Central memory CD4-positive, alpha-beta T cell (primary cell): ENCODE measurements around the gene SHROOM1.
"Not testable (repeated sequence)": the region's sequence is repeated elsewhere in the genome, so short reads cannot be mapped to it uniquely, and the experiment has no call there.

Experiments used
- DNase-seq: peaks from one replicate; pipeline ENCODE4 v3.0.0; 2022

SHROOM1 gene

DNA sequence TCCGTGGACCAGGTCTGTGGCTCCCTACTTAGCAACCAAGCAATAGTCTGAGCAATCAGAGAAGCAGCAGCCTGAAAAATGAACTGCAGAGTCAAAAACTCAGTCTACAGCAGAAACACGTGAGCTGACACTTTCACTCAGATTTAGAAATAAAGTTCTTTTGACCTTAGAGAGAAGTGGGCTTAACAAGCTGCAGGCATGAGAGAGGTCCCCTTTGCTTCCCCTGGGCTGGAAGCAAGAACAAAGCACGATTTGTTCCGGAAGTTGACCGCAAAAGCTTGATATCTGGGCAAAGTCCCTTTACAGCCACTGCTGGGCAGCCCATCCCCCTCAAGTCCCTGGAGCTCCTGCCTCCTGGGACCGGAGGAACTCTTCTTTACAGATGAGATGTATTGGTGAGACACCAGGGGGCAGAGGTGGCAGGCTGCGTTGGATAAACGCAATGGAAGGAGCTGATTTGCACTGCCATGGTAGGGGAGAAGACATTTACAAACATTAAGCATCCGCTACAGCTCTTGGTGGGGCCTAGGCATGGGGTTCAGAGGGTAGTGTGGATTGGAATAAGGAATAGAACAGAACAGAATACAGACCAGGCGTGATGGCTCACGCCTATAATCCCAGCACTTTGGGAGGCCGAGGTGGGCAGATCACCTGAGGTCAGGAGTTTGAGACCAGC lies 23.1 kb downstream of the SHROOM1 start:
- no peak for DNase-seq

DNA sequence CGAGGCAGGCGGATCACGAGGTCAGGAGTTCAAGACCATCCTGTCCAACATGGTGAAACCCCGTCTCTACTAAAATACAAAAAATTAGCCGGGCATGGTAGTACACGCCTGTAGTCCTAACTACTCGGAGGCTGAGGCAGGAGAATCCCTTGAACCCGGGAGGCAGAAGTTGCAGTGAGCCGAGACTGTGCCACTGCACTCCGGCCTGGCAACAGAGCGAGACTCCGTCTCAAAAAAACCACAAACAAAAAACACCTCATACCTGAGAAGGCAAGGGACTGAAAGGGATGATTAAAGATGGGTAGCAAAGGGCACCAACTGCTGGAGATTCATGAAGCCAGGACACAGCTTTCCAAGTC lies 23.7 kb downstream of the SHROOM1 start:
- DNase-seq = not testable (repeated sequence)

DNA sequence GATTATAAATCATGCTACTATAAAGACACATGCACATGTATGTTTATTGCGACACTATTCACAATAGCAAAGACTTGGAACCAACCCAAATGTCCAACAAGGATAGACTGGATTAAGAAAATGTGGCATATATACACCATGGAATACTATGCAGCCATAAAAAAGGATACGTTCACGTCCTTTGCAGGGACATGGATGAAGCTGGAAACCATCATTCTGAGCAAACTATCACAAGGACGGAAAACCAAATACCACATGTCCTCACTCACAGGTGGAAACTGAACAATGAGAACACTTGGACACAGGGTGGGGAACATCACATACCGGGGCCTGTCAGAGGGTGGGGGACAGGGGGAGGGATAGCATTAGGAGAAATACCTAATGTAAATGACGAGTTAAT lies 24.6 kb downstream of the SHROOM1 start:
- not testable (repeated sequence) for DNase-seq

DNA sequence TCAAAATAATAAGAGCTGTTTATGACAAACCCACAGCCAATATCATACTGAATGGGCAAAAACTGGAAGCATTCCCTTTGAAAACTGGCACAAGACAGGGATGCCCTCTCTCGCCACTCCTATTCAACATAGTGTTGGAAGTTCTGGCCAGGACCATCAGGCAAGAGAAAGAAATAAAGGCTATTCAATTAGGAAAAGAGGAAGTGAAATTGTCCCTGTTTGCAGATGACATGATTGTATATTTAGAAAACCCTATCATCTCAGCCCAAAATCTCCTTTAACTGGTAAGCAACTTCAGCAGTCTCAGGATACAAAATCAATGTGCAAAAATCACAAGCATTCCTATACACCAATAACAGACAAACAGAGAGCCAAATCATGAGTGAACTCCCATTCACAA lies 26.2 kb downstream of the SHROOM1 start:
- DNase-seq = not testable (repeated sequence)

DNA sequence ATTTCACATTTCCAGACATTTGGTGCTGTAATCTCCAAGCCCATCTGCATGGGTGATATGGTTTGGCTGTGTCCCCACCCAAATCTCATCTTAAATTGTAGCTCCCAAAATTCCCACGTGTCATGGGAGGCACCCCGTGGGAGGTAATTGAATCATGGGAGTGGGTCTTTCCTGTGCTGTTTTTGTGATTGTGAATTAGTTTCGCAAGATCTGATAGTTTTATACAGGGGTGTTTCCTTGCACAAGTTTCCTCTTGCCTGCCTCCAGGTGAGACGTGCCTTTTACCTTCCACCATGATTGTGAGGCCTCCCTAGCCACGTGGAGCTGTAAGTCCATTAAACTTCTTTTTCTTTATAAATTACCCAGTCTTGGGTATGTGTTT lies 27.8 kb downstream of the SHROOM1 start:
- DNase-seq = not testable (repeated sequence)

DNA sequence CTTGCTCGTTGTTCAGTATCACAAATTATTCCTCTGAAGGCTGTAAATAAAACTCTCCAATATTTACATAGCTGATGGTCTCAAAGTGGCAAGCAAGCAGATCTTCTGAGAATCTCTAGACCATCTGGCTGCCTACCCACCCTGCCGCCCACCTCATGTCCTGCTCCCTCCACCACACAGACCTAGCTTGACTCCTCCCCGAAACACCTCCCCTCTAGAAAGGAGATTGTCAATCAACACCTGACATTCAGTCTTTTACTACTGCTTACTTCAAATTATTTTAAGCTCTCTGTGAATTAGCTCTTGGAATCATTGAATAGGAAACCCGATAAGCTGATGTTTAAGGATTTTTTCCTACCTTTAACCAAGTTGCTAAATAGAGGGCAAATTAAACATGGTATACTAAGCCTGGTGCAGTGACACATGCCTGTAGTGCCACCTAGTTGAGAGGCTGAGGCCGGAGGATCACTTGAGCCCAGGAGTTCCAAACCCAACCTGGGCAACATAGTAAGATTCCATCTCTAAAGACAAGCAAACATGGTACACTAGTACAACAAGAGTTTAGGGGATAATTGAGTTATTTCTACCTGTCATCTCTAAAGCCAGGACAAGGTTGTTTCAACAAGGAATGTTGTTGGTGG lies 28.3 kb downstream of the SHROOM1 start:
- DNase-seq = no peak

DNA sequence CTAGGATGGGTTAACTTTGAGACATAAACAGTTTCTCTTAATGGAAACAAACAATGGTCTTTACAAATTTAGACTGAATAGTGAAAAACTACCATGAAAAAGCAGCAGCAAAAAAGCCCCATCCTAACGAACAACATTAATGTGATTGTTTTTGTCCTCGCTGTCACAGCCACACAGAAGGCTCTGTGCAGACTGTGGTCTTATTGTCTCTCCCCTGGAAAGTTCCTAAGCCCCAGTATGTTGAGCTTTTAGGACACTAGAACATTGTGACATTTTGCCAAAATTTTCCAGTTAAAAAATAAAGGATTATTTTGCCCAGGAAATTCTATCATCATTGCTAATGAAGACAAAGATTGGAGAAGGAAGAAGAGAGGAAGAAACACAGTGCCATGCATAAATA lies 29.9 kb downstream of the SHROOM1 start:
- no peak for DNase-seq

DNA sequence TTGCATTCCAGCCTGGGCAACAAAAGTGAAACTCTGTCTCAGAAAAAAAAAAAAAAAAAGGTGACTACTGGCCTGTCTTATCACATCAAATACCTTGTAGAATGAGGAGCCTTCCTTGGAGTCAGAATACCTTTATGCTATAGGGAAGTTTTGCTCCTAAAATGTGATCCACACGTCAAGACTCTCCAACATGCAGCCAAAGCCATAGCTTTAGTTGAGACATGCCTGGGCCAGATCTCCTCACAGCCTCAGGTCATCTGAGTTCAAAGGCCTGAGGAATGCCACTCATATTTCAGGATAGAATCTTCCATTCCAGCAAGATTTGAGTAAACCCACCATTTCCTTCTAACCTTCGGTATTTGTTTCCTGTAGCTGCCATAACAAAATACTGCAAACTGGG lies 31.1 kb downstream of the SHROOM1 start:
- no peak for DNase-seq

DNA sequence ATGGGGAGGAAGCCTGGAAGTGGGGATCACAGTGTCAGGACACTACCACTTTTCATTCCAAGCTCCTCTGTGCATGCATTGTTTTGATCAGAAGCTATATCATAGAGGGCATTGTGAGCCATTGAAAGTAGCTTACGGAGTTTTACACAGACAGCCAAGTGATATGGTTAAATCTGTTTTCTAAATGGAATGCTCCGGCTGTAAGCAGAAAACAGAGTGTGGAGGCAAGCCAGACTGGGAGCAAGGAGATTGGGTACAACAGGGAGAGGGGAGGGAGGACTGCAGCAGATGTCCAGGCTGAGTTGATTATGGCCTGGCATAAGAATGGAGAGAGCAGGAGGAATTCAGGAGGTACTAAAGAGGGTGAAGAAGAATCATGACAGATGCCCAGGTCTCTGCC lies 32.8 kb downstream of the SHROOM1 start:
- no peak for DNase-seq

DNA sequence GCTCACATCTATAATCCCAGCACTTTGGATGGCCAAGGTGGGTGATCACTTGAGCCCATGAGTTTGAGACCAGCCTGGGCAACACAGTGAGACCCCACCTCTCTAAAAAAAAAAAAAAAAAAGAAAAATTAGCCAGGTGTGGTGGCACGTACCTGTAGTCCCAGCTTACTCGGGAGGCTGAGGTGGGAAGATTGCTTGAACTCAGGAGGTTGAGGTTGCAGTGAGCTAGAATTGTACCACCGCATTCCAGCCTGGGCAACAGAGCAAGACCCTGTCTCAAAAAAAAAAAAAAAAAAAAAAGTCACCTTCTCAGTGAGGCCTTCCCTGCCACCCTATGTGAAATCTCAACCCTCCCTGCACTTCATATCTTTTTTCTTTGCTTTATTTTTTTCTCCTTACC lies 39.4 kb downstream of the SHROOM1 start:
- DNase-seq = no peak

DNA sequence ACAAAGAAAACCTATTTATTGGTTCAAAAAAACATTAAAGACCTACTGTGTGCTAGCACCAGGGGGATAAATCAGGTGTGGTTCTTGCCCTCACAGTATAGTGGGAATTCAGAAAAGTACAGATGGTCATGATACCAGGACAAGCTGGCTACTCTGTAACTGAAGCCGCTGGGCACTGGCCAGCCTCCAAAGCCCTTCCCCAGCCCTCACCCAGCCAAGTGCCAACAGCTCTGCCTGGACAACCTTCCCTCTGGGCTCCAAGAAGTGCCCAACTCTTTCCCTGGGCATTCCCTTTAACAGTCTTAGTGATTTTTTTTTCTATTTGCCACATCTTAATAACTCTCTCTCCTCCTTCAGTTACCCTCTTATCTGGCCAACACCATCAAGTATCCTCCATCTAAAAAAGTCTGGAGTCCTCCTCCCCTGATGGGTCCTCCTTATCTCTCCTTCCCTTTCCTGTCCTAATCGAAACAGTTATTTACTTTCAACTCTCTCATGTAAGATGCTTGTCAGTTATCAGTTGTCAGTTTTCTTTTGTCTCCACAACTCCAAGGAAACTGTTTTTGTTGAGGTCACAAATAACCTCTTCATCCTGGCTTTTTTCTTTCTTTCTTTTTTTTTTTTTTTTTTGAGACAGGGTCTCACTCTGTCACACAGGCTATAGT lies 40.1 kb downstream of the SHROOM1 start:
- no peak for DNase-seq

DNA sequence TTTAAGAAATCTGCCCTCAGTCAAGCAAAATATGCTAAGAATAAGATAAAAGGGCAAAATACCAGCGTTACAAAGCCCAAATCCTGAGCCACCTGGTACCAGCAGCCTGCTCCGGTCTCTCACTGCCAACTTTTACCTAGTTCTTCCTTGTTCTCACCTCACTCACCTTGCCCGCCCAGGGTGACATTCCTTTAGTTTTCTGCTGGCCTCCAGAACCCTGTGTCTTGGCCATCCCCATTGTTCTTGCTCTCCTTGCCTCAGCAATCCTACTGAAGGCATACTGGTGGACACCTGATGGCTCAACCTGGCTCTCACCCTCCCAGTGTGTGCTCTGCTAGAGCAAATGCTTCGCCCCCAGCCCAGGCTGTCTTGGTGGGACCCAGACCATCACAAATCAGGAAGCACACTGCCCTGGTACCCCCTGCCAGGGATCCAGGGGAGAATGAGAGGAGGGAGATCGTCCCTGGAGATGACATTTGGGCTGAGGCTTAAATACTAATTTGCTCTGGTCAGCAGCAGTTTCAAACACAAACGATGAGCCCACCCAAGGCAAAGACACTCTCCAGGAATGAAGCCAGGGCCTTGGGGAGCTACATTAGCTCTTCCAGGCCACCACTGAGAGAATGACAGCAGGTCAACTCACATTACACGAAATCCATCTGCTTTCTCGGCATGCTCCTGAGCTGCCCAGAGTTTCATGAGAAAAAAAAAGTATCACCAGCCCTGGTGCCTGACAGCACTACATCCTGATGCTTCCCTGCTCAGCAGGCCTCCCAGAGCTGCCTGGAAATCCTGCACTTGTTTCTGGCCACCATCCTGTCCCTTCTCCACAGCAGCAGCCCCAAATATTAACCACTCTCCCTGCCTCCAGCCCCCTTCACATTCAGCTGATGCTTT lies 41.2 kb downstream of the SHROOM1 start:
- DNase-seq = no peak

DNA sequence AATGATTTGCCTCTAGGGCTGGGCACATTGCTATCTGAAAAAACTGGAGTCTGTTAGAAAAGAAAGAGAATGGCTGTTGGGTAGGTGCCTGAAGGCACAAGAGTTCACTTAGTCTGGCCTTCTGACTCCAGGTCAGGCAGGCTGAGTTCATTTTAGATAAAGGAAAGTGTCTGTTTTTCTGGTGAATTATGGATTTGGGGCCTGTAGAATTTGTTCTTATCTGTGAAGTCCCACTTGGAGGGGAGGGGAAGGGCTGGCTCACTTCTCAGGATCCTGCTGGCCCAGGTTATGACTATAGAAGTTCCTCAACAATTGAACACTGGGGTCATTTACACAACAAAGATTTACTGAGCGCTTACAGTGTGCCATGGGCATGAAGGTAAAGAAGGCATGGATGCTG lies 41.9 kb downstream of the SHROOM1 start:
- DNase-seq = no peak

DNA sequence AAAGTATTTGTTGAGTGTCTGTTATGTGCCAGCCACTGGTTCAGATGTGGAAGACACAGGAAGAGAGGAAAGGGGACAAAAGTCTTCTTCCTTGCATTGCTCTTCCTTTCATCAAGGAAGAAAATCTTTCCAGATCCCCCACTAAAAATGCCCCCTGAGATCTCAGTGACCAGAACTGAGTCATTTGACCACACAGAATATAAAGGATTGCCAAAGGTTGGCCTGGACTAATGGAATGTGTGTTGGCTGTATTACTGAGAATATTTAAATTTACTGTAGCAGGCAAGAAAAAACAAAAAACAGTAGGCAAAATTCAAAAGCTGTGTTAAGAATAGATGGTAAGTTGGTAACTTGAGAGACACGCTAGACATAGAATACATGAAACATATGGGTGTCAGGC lies 43.4 kb downstream of the SHROOM1 start:
- no peak for DNase-seq

DNA sequence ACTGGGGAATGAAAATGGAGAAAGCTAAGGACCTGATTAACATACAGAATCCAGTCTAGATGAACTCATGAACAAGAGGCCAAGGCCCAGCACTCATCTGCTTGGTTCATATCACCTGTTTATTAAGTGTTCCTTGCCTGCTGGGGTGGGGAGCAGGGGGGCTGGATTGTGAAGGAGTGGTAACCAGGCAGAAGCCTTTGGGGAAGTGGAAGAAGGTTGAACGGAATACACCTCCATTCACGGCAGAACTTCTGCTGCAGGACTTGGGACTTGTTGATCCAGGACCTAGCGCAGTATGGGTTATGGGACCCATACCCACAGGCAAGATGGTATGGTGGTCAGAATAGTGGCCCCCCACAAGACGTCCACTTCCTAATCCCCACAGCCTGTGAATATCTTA lies 44.6 kb downstream of the SHROOM1 start:
- DNase-seq = no peak

DNA sequence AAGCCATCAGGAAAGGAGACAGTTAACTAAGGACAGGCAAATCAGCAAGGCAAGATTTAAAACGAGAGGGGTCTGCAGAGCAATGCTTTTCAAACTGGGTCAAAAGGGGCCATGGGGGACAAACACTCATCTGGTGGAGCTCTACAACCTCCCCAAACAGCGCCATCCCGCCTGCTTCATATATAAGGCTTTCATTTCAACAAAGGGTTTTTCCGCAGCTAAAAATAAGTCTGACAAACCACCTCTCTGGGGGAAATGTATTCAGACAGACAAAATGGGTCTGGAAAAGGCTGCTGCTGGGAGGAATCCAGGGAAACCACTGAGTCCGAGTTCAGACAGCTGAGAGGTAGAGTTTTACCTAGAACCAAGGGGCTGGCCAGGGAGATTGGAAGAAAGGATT lies 45.1 kb downstream of the SHROOM1 start:
- DNase-seq = no peak

DNA sequence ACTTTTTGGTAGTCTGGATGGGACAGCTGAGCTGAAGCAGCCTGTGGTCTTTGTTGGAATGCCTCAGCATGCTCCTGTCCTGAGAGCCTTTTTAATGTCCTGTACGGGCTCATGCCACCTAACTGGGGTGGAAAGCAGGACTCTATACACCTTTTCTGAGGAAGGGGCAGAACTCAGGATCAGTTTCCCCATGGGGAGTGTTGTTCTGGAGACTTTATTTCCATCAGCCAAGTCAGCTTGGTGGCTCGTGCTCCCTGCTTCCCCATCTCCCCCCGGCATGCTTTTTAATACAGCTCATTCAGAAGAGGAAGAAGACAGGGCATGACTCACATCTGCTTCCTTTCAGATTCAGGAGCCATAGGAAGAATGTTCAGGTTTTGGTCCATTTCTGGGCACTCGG lies 48.3 kb downstream of the SHROOM1 start:
- DNase-seq = no peak

DNA sequence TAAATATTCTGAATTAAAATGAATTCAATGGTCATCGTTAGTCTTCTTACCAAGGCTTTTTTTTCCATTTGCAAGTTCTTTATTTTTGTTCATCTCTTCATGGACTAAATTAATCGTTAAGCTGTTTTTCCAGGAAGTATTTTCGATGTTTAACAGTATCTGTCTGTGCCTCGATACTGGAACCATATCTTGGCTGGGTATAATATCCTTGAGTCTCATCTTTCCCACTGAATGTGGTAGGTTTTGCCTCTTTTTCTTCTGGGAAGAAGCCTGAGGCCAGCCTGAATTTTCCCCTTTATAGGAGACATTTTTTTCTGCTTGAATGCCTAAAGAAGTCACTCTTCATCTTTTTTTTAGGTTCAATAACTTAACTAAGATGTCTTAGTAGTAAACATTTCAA lies 49.4 kb downstream of the SHROOM1 start:
- DNase-seq = no peak

DNA sequence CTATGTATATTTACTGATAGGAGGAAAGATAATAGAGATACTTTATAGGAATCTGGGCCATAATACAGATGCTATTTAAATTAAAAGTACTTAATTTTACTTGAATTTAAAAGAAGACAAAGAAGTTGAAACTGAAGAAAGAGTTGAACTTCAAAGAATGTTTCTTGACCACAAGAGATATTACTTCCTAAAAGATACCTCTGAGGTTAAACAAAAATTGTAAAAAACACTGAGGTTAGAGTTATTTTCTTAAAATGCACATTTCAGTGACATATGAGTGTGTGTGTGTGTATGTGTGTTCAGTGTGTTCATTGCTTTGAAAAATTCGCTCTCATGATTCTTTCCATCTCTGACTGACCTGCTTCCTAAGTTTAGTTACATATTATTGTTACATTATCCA lies 49.9 kb downstream of the SHROOM1 start:
- no peak for DNase-seq

DNA sequence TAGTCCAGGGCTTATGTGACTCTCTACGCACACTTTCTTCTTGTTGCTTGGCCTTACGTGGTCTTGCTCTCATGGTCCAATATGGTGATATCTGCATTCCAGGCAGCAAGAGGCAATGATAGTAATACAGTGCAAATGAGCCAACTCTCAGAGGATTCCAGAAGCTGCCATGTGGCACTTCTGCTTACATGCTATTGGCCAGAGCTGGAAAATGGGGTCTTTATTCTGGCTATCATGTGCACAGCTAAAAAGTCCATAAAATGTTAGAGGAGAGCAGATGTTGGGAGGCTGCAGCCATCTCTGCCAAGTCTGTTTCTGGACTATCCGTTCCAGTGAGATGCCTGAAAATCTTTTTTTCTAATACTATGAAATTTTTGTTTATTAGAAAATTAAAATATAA lies 50.5 kb downstream of the SHROOM1 start:
- no peak for DNase-seq

DNA sequence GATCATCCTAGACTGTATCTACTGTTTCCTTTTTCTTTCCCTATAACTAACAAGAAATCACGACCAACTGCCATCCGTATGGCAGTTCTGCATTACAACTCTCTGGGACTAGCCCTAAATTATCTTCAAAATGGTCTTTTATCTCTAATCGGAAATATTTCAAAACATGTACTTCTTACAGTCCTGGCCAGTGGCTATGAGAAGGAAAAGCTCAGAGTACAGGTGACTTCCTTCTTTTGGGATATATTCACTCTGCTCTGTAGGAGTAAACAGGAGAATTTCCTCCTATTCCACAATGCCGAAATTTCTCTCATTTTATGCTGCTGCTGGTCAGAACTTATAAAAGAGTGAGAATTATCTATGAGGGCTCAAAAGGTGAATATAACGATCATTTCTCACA lies 51.6 kb downstream of the SHROOM1 start:
- no peak for DNase-seq

DNA sequence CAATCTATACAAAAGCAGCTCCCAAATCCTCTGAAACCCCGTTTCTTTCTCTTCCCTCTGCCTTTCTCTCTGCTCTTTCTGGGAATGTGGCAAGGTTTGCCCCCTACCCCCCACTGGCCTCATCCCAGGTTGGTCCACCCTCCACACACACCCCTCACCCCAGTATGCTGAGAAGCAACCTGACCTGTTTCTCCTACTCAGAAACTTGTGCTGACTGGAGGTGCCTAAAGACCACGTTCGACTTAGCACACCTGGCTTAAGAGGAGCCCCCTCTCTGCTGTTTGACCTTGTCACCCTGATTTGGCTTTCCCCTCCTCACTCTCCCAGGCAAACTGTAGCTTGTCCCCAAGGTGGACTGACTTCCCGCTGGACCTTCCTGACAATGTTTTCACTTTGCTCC lies 52.3 kb downstream of the SHROOM1 start:
- no peak for DNase-seq
